GM19468 (cell line): Measurements from ENCODE around the gene GET3.

Source experiments
- ATAC-seq: cut with Tn5 transposase; IDR thresholded peaks from one replicate; pipeline ENCODE4 v1.9.1; 2021; ENCODE audit warnings: mild to moderate bottlenecking, moderate library complexity, moderate number of reproducible peaks; ENCODE audit not compliant: unreplicated experiment; ENCODE audit errors: extremely low read depth

Gene GET3

GRCh38 chr19:12749938-12750521 lies 12.7 kb downstream of the GET3 start:
- ATAC-seq, result no peak

- ATAC-seq, result no peak
Measured at GRCh38 chr19:12750851-12751250, 13.6 kb downstream of the GET3 start.

GRCh38 chr19:12751635-12752034 lies 14.3 kb downstream of the GET3 start, which contains the start of gene BEST2:
BEST2 (plus strand) TSS chr19:12751791; CDS start chr19:12752593, 802 bp downstream.
- ATAC-seq, result no peak

GRCh38 chr19:12752056-12752781 lies 14.9 kb downstream of the GET3 start:
- no peak for ATAC-seq

GRCh38 chr19:12754465-12755196 lies 17.3 kb downstream of the GET3 start:
- ATAC-seq, result no peak

GRCh38 chr19:12756150-12756883 lies 19.0 kb downstream of the GET3 start:
- ATAC-seq, result no peak

- ATAC-seq, result no peak
Measured at GRCh38 chr19:12757544-12758274, 20.4 kb downstream of the GET3 start.

GRCh38 chr19:12759686-12760085 lies 22.4 kb downstream of the GET3 start:
- ATAC-seq, result no peak

GRCh38 chr19:12763100-12763499 lies 25.8 kb downstream of the GET3 start:
- no peak for ATAC-seq

- ATAC-seq, result no peak
Measured at GRCh38 chr19:12764698-12765097, 27.4 kb downstream of the GET3 start.

- no peak for ATAC-seq
Measured at GRCh38 chr19:12766051-12766521, 28.8 kb downstream of the GET3 start.

GRCh38 chr19:12767150-12767549 lies 29.9 kb downstream of the GET3 start:
- ATAC-seq, result no peak

GRCh38 chr19:12767666-12768065 lies 30.4 kb downstream of the GET3 start:
- no peak for ATAC-seq

- ATAC-seq, result no peak
Measured at GRCh38 chr19:12769689-12770088, 32.4 kb downstream of the GET3 start.

GRCh38 chr19:12770922-12771321 lies 33.6 kb downstream of the GET3 start:
- ATAC-seq, result no peak

- no peak for ATAC-seq
Measured at GRCh38 chr19:12772323-12772722, 35.0 kb downstream of the GET3 start.

GRCh38 chr19:12773571-12773970 lies 36.3 kb downstream of the GET3 start:
- ATAC-seq, result no peak

- no peak for ATAC-seq
Measured at GRCh38 chr19:12774588-12775555, 37.6 kb downstream of the GET3 start, which contains the start of gene HOOK2. HOOK2 (minus strand) TSS chr19:12775552; CDS start chr19:12775449, 103 bp downstream.
